Measurements from ENCODE around the gene TUBA3E.

DNA sequence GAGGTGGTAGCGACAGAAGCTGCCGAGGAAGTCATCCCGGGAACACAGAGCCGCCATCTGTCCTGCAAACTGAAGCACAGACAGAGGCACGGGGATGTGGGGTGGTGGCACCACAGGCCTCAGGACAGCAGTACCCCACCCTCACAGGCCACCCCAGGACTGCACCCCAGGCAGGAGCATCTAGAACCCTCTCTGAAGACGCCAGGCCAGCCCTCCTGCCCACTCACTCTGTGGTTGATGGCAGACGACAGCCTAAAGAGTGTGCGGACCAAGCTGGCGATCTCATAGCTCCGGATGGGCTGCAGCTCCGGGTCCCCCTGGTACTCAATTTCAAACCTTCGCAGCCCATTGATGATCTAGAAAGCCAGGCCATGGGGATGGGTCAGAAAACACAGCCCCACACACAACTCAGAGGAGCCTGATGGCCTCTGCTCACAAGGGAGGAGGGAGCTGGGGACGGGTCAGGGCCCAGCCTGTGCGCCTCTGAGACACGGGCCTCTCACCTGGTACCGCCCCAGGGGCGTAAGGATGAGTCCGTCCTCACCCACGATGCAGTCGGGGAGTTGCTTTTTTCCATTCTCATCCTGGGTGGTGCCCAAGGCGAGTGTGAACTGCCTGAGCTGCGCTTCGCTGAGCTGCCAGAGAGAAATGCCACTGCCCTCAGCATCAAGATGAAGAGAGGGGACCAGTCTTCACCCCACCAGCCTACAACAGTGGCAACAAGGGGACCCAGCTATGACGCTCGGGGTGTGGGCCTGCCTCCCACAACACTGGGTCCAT lies 45.2 kb downstream of the TUBA3E start:
- no peak for TF ChIP-seq POLR2AphosphoS5 (IDR thresholded peaks at IDR 0.05; ENCODE audit: low read depth, low read length)
- TF ChIP-seq EZH2 (IDR thresholded peaks at IDR 0.05; ENCODE audit: low read depth, low read length, severe bottlenecking): no peak
- no peak for TF ChIP-seq POLR2A (IDR thresholded peaks at IDR 0.05; ENCODE audit: control extremely low read depth in 1 of 2, low read depth in 2 of 2, low read length in 2 of 2)
- TF ChIP-seq TAF1 (IDR thresholded peaks at IDR 0.05; ENCODE audit: low read depth, low read length): no peak
- no peak for TF ChIP-seq RFX5 (IDR thresholded peaks at IDR 0.05; ENCODE audit: borderline replicate concordance, low read depth, low read length)
- TF ChIP-seq, protein P1, sequence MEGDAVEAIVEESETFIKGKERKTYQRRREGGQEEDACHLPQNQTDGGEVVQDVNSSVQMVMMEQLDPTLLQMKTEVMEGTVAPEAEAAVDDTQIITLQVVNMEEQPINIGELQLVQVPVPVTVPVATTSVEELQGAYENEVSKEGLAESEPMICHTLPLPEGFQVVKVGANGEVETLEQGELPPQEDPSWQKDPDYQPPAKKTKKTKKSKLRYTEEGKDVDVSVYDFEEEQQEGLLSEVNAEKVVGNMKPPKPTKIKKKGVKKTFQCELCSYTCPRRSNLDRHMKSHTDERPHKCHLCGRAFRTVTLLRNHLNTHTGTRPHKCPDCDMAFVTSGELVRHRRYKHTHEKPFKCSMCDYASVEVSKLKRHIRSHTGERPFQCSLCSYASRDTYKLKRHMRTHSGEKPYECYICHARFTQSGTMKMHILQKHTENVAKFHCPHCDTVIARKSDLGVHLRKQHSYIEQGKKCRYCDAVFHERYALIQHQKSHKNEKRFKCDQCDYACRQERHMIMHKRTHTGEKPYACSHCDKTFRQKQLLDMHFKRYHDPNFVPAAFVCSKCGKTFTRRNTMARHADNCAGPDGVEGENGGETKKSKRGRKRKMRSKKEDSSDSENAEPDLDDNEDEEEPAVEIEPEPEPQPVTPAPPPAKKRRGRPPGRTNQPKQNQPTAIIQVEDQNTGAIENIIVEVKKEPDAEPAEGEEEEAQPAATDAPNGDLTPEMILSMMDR (IDR thresholded peaks at IDR 0.05; ENCODE audit: control extremely low read depth in 1 of 3, insufficient read depth in 1 of 3, low read depth in 1 of 3, low read length in 3 of 3): no peak
- no peak for TF ChIP-seq RAD21 (IDR thresholded peaks at IDR 0.05 in 1 of 2, conservative IDR thresholded peaks at IDR 0.05 in 1 of 2; ENCODE audit: low read depth in 2 of 2, low read length in 2 of 2)
- TF ChIP-seq CBX8 (IDR thresholded peaks at IDR 0.05; ENCODE audit: borderline replicate concordance, low read depth, low read length): no peak
- TF ChIP-seq YY1 (IDR thresholded peaks at IDR 0.05; ENCODE audit: low read depth, low read length): no peak
- no peak for TF ChIP-seq SAP30 (IDR thresholded peaks at IDR 0.05; ENCODE audit: insufficient read depth, insufficient replicate concordance, low read length)
- TF ChIP-seq TCF12 (IDR thresholded peaks at IDR 0.05; ENCODE audit: low read depth, low read length): no peak
- no peak for TF ChIP-seq CREB1 (IDR thresholded peaks at IDR 0.05)
- TF ChIP-seq CEBPB (IDR thresholded peaks at IDR 0.05; ENCODE audit: low read depth, low read length): no peak

Data from H1 (cell line).